GM12878 (cell line): Measurements from ENCODE around the gene FGF14. TPM values are rescaled to one million over a fixed set of nuclear protein-coding genes. Genes with fewer than 3 reads are reported as not detected.

Experiments
- ATAC-seq: fragments of 200-7000 bp; cut with Tn5 transposase; 3 replicates; pipeline ENCODE4 v1.9.1; 2020; ENCODE audit warnings: mild to moderate bottlenecking, moderate library complexity
- BruUV-seq: library from RNA; stranded (reverse); fragments of 400-500 nt; replicated peaks from 2 replicates; lab custom pipeline; 2021; lab: Mats Ljungman, UMichigan
- CTCF ChIA-PET: fragments of 300-600 bp; sonication (Branson Sonifier 250); formaldehyde crosslinking; extraction: SDS; loops from one replicate; lab custom pipeline; 2021; ENCODE audit warnings: inconsistent platforms; lab: Yijun Ruan, JAX
- POLR2A ChIA-PET: fragments of 350-600 bp; formaldehyde crosslinking; extraction: SDS; loops from one replicate; lab custom pipeline; 2021; ENCODE audit warnings: inconsistent platforms; lab: Charles Lee
- RAD21 ChIA-PET: fragments of 300-600 bp; sonication (Branson Sonifier 250); formaldehyde crosslinking; loops from one replicate; lab custom pipeline; 2023; ENCODE audit warnings: antibody characterized with exemption; ENCODE audit not compliant: unreplicated experiment; lab: Charles Lee
- SMC1A ChIA-PET: fragments of 300-600 bp; sonication (Branson Sonifier 250); formaldehyde crosslinking; loops from one replicate; lab custom pipeline; 2023; ENCODE audit not compliant: unreplicated experiment, uncharacterized antibody; lab: Charles Lee
- DNase-seq: peaks from one replicate; pipeline ENCODE4 v3.0.0-alpha.2; 2011; ENCODE audit warnings: low read depth, low spot score
- FAIRE-seq: peaks from 3 replicates; lab custom pipeline; 2011; peaks lifted over from hg19 to GRCh38; lab: Jason Lieb, UNC
- H2AFZ ChIP-seq: 2 replicates; pipeline ENCODE4 v1.6.0; 2011; ENCODE audit warnings: low read depth, low read length, control low read depth; ENCODE audit not compliant: control insufficient read depth
- H3K27ac ChIP-seq: 2 replicates; pipeline ENCODE4 v1.5.1; 2011; ENCODE audit warnings: control low read depth; ENCODE audit not compliant: control insufficient read depth, insufficient read depth
- H3K27me3 ChIP-seq, 2 experiments: replicated peaks in 1 of 2; 2 replicates each; pipeline versions ENCODE4 v1.6.0 to v1.6.1; 2011; ENCODE audit warnings: low read length in 1 of 2; ENCODE audit not compliant: control insufficient read depth in 2 of 2, insufficient read depth in 2 of 2
- H3K36me3 ChIP-seq, 2 experiments: 2 replicates each; pipeline ENCODE4 v1.5.1; 2011; ENCODE audit warnings: low read length in 1 of 2; ENCODE audit not compliant: control insufficient read depth in 2 of 2, insufficient read depth in 2 of 2
- H3K4me1 ChIP-seq: 2 replicates; pipeline ENCODE4 v1.6.1; 2011; ENCODE audit warnings: mild to moderate bottlenecking, low read length, moderate library complexity, mixed read lengths; ENCODE audit not compliant: control insufficient read depth, insufficient read depth
- H3K4me2 ChIP-seq: 2 replicates; pipeline ENCODE4 v1.6.0; 2011; ENCODE audit warnings: control low read depth; ENCODE audit not compliant: control insufficient read depth, insufficient read depth
- H3K4me3 ChIP-seq: fragments of 200-600 bp; sonication (generic); 2 replicates; pipeline ENCODE4 v1.5.1; 2016
- H3K79me2 ChIP-seq: 2 replicates; pipeline ENCODE4 v1.6.0; 2011; ENCODE audit warnings: low read length; ENCODE audit not compliant: control insufficient read depth, insufficient read depth
- H3K9ac ChIP-seq: 2 replicates; pipeline ENCODE4 v1.8.0; 2011; ENCODE audit warnings: low read length, control low read depth, mixed read lengths; ENCODE audit not compliant: control insufficient read depth, insufficient read depth
- H3K9me3 ChIP-seq: replicated peaks from 3 replicates; pipeline ENCODE4 v1.5.1; 2011; ENCODE audit warnings: mild to moderate bottlenecking, low read length; ENCODE audit not compliant: control insufficient read depth, insufficient read depth
- H4K20me1 ChIP-seq: 2 replicates; pipeline ENCODE4 v1.6.0; 2011; ENCODE audit not compliant: control insufficient read depth, insufficient read depth
- DPF2 ChIP-seq: fragments of 450-650 bp; IDR thresholded peaks from 2 replicates; pipeline ENCODE4 v1.6.1; 2017; ENCODE audit warnings: mild to moderate bottlenecking
- FOXK2 ChIP-seq: fragments of 450-650 bp; IDR thresholded peaks from 2 replicates; pipeline ENCODE4 v1.6.1; 2017; ENCODE audit warnings: mild to moderate bottlenecking, moderate library complexity
- FOXM1 ChIP-seq: IDR thresholded peaks from 2 replicates; pipeline ENCODE4 v1.6.1; 2012; ENCODE audit warnings: low read depth, mild to moderate bottlenecking, inconsistent platforms, low read length, moderate library complexity
- HCFC1 ChIP-seq: fragments of 150-350 bp; IDR thresholded peaks from 2 replicates; pipeline ENCODE4 v1.6.1; 2014; ENCODE audit warnings: low read length
- HSF1 ChIP-seq: fragments of 150-350 bp; IDR thresholded peaks from 2 replicates; pipeline ENCODE4 v1.6.1; 2014; ENCODE audit warnings: mild to moderate bottlenecking, low read depth, low read length
- MXI1 ChIP-seq: fragments of 150-350 bp; IDR thresholded peaks from 2 replicates; pipeline ENCODE4 v1.6.1; 2011; ENCODE audit warnings: low read depth, mild to moderate bottlenecking, inconsistent platforms, low read length, improper control_type of control experiment
- TCF12 ChIP-seq: IDR thresholded peaks from 2 replicates; pipeline ENCODE4 v1.6.1; 2011; ENCODE audit warnings: low read depth, mild to moderate bottlenecking, low read length
- YBX1 ChIP-seq: fragments of 450-650 bp; IDR thresholded peaks from 2 replicates; pipeline ENCODE4 v1.6.1; 2016; ENCODE audit warnings: antibody characterized with exemption
- ZNF274 ChIP-seq: IDR thresholded peaks from one replicate; pipeline ENCODE4 v1.8.0; 2011; ENCODE audit not compliant: insufficient read length, insufficient read depth
- WGBS: methylation state at CpG from one replicate; pipeline ENCODE4 v1.1.6; 2016; ENCODE audit warnings: low lambda C conversion rate; ENCODE audit not compliant: insufficient replicate concordance, insufficient coverage; ENCODE audit errors: missing lambda C conversion rate; 5-methylcytosine and 5-hydroxymethylcytosine counted together
- in situ Hi-C: fragments of 300-500 bp; cut with MboI; formaldehyde crosslinking; loops from 9 replicates; pipeline ENCODE4 v1.14.3; 2018; ENCODE audit warnings: mixed read lengths
- intact Hi-C: fragments of 100-400 bp; cut with micrococcal nuclease; formaldehyde crosslinking; loops from one replicate; pipeline ENCODE4 v1.14.2; 2022; ENCODE audit not compliant: unreplicated experiment
- polyA plus RNA-seq, 11 experiments: library from polyadenylated mRNA; depleted of rRNA in 4 of 11; unstranded in 6 of 11; stranded (reverse) in 5 of 11; fragments of >200 nt; fragmentation: Nextera tagmentation in 4 of 11; fragmentation: Illumina TruSeq in 1 of 11; extraction: Ambion mirVana in 4 of 11; extraction: Trizol in 1 of 11; gene quantifications; 1 replicate in 1 of 11; 2 replicates in 10 of 11; pipeline versions ENCODE4 v1.2.1 to v1.2.3, GENCODE V29; 2011 to 2016; ENCODE audit warnings: inconsistent platforms in 2 of 11, missing spikeins in 2 of 11, low read depth in 1 of 11
- total RNA-seq, 4 experiments: library from RNA; depleted of rRNA in 3 of 4; stranded (reverse); fragments of >200 nt in 3 of 4; fragmentation: Illumina TruSeq in 1 of 4; extraction: Trizol in 1 of 4; gene quantifications; 2 replicates each; pipeline versions ENCODE4 v1.2.1 to v1.2.3, GENCODE V29; 2013 to 2021

FGF14 gene
- total and polyA plus RNA-seq, 10 of the 15 experiments (the other 5 are each of a cell fraction or from before 2014, with no cell fraction given): under 0.01 to 0.44 (median 0.04) TPM

GRCh38 chr13:102183509-102184182 lies 218.2 kb downstream of the FGF14 start:
- 25% methylated on average over 4 of the region's 4 CpGs for WGBS
- H3K4me1 ChIP-seq: no peaks in the 10 kb centered on the region
- in situ Hi-C loops (no loop called here), intact Hi-C loops (no loop called here)
- no peak overlapping the region for H3K9ac ChIP-seq
- ChIA-PET POLR2A (no interaction called here), CTCF (no interaction called here), SMC1A (no interaction called here)
- no peaks in the 10 kb centered on the region for H3K27me3 ChIP-seq
- H3K9me3 ChIP-seq: no peaks in the 10 kb centered on the region
- no peaks in the 10 kb centered on the region for H4K20me1 ChIP-seq
- no peak overlapping the region for H3K4me3 ChIP-seq
- DNase-seq: no peak
- ATAC-seq: no peak
- H3K27ac ChIP-seq: no peak overlapping the region
- no peak for TF ChIP-seq TCF12
- TF ChIP-seq, all 136 proteins: peak for 0
- FAIRE-seq: no peak
- Histone ChIP-seq H2AFZ (no peak overlapping the region), H3K79me2 (no peaks in the 10 kb centered on the region), H3K36me3 (no peaks in the 10 kb centered on the region), H3K4me2 (no peak overlapping the region)
- RAD21 ChIA-PET: no interaction called here
- BruUV-seq: no TSS peak

- TF ChIP-seq HCFC1 (no peak), FOXK2 (no peak), MXI1 (no peak), HSF1 (no peak), FOXM1 (no peak), YBX1 (no peak), ZNF274 (no peak), DPF2 (no peak)
- H3K4me3 ChIP-seq: no peak overlapping the region
- no peaks in the 10 kb centered on the region for H3K4me1 ChIP-seq
- H3K27me3 ChIP-seq: no peaks in the 10 kb centered on the region
- no peaks in the 10 kb centered on the region for H3K36me3 ChIP-seq
- BruUV-seq: no TSS peak
- intact Hi-C loops (no loop called here), in situ Hi-C loops (no loop called here)
- ChIA-PET POLR2A (no interaction called here), RAD21 (no interaction called here), SMC1A (no interaction called here), CTCF (no interaction called here)
- no peaks in the 10 kb centered on the region for H3K9me3 ChIP-seq
- no peaks in the 10 kb centered on the region for H4K20me1 ChIP-seq
- H3K4me2 ChIP-seq: no peak overlapping the region
- DNase-seq (no peak), FAIRE-seq (no peak), ATAC-seq (no peak)
- 47% methylated on average over 5 of the region's 5 CpGs for WGBS
- H3K27ac ChIP-seq: no peak overlapping the region
- no peaks in the 10 kb centered on the region for H3K79me2 ChIP-seq
- H3K9ac ChIP-seq: no peak overlapping the region
- no peak overlapping the region for H2AFZ ChIP-seq
Measured at GRCh38 chr13:102182170-102182569, 219.7 kb downstream of the FGF14 start.
